ENCODE results near the gene CGB7.
A peak's percentile ranks its signal among the peaks of the same experiment; 100 is the strongest.

DNA sequence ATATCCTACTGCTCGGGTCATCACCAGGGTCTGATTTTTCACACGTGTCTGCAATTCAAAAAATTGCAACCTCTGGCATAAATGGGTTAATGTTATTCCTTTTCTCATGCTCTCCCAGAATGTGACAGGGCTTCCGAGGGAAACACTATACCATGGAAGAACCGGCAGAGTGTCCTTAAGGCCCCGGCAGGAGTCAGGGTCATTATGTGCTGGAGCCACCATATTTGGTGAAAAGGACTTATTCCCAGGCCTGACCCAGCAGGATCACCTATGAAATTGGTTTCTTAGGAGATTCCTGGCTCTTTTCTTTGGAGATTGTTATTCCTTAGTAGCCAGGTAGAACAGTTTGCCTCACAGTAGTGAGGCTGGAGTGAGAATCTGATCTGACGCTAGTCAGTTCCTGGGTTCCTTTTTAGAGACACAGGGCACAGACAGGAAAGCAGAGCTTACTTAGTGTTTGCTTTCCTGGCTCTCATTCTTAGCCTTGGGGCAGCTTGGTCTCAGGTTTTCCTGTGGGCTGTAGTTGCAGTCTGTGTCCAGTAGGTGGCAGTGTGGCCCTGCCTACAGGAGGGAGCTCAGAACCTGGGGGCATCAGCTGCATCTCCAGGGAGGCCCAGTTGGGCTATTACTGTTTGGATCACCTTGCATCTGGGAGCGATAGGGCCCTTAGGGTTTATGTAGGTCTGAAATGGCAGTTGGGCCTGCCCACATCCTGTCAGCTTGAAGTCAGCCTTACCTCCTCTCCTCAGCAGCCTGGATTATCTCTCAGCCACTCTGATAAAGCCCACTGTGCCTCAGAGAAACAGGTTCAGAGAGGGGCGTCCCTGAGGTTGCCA, 40.1 kb upstream of the CGB7 start:
- TF ChIP-seq, protein P1, sequence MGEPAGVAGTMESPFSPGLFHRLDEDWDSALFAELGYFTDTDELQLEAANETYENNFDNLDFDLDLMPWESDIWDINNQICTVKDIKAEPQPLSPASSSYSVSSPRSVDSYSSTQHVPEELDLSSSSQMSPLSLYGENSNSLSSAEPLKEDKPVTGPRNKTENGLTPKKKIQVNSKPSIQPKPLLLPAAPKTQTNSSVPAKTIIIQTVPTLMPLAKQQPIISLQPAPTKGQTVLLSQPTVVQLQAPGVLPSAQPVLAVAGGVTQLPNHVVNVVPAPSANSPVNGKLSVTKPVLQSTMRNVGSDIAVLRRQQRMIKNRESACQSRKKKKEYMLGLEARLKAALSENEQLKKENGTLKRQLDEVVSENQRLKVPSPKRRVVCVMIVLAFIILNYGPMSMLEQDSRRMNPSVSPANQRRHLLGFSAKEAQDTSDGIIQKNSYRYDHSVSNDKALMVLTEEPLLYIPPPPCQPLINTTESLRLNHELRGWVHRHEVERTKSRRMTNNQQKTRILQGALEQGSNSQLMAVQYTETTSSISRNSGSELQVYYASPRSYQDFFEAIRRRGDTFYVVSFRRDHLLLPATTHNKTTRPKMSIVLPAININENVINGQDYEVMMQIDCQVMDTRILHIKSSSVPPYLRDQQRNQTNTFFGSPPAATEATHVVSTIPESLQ (CRISPR knock-in tag; IDR thresholded peaks at IDR 0.05): no peak
- no peak for TF ChIP-seq ZNF76 (CRISPR knock-in tag; IDR thresholded peaks at IDR 0.05; ENCODE audit: borderline replicate concordance)
- no peak for TF ChIP-seq PHF8 (IDR thresholded peaks at IDR 0.05; ENCODE audit: borderline replicate concordance, low read length)
- TF ChIP-seq POLR2AphosphoS5 (IDR thresholded peaks at IDR 0.05; ENCODE audit: control insufficient read depth, insufficient read depth, low read depth, low read length): no peak
- TF ChIP-seq, protein P2, sequence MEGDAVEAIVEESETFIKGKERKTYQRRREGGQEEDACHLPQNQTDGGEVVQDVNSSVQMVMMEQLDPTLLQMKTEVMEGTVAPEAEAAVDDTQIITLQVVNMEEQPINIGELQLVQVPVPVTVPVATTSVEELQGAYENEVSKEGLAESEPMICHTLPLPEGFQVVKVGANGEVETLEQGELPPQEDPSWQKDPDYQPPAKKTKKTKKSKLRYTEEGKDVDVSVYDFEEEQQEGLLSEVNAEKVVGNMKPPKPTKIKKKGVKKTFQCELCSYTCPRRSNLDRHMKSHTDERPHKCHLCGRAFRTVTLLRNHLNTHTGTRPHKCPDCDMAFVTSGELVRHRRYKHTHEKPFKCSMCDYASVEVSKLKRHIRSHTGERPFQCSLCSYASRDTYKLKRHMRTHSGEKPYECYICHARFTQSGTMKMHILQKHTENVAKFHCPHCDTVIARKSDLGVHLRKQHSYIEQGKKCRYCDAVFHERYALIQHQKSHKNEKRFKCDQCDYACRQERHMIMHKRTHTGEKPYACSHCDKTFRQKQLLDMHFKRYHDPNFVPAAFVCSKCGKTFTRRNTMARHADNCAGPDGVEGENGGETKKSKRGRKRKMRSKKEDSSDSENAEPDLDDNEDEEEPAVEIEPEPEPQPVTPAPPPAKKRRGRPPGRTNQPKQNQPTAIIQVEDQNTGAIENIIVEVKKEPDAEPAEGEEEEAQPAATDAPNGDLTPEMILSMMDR (IDR thresholded peaks at IDR 0.05 in 2 of 3, conservative IDR thresholded peaks at IDR 0.05 in 1 of 3; ENCODE audit: insufficient read depth in 2 of 3, low read depth in 1 of 3, low read length in 3 of 3): peak; percentile 92 to 98 (median 93)
- no peak for TF ChIP-seq CREB1 (IDR thresholded peaks at IDR 0.05)
- no peak for TF ChIP-seq CREB1 (CRISPR knock-in tag; IDR thresholded peaks at IDR 0.05)
- 0 out of 2 replicates have a peak, but pooled peaks have one; percentile 11 for TF ChIP-seq SP1 (CRISPR knock-in tag; IDR thresholded peaks at IDR 0.05)
- TF ChIP-seq ZNF584 (CRISPR knock-in tag; IDR thresholded peaks at IDR 0.05; ENCODE audit: low read depth): no peak
- TF ChIP-seq CBX1 (IDR thresholded peaks at IDR 0.05; ENCODE audit: low read depth): no peak
- TF ChIP-seq RAD51 (IDR thresholded peaks at IDR 0.05; ENCODE audit: borderline replicate concordance, low read depth): no peak
- TF ChIP-seq KAT7 (CRISPR knock-in tag; IDR thresholded peaks at IDR 0.05; ENCODE audit: borderline replicate concordance): no peak
- TF ChIP-seq SRSF1 (IDR thresholded peaks at IDR 0.05; ENCODE audit: low read depth, low read length): no peak
- no peak for TF ChIP-seq ZNF175 (CRISPR knock-in tag; IDR thresholded peaks at IDR 0.05; ENCODE audit: low read depth)
- TF ChIP-seq HDAC2 (IDR thresholded peaks at IDR 0.05): no peak
